CD4-positive, alpha-beta T cell treated with Interleukin-1 beta for 1 hour (primary cell): ENCODE results near the gene MARVELD1.
"Not testable (repeated sequence)": the region's sequence is repeated elsewhere in the genome, so short reads cannot be mapped to it uniquely, and the experiment has no call there.

Experiments
- DNase-seq, 2 donors: peaks; one replicate each; pipeline ENCODE4 v3.0.0-alpha.2; 2020 to 2022

The MARVELD1 gene

DNA sequence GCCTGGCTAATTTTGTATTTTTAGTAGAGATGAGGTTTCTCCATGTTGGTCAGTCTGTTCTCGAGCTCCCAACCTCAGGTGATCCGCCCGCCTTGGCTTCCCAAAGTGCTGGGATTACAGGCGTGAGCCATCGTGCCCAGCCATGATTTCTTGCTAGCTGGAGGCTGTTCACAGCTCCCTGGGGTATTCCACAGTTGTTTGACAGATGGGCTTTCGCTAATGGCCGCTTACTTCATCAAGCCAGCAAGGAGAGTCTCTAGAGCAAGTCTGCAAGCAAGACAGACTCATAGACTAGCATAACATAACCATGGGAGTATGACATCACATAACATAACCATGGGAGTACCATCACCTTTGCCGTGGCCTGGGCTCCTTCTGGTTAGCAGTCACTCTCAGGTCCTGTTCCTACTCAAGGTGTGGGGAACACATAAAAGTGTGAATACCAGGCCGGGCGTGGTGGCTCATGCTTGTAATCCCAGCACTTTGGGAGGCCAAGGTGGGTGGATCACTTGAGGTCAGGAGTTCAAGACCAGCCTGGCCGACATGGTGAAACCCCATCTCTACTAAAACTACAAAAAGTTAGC is 15.4 kb upstream of the MARVELD1 start:
- DNase-seq = not testable (repeated sequence)

DNA sequence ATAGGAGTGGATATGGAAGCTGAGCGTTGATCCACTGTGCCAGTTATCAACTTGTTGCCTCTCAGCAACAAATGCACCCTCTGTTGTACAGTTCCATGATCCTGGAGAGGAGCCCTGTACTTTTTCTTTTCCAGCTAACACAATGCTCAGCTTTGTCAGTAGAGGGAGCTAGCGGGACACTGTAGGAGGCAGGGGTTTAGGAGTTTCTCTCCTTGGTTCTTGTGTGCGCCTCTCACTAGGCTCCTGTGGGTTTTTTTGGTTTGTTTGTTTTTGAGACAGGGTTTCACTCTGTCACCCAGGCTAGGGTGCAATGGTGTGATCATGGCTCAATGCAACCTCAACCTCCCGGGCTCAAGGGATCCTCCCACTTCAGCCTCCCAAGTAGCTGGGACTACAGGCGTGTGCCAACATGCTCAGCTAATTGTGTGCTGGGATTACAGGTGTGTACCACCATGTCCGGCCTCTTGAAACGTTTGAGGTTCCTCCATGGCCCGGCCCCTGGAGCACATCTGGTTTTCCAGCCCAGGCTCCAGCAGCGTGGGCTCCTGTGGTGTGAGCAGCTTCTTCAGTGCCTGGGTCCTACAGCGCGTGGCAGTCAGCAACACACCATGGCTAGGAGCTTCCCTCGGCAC is 12.0 kb upstream of the MARVELD1 start:
- DNase-seq = peak; percentile 49 to 68

DNA sequence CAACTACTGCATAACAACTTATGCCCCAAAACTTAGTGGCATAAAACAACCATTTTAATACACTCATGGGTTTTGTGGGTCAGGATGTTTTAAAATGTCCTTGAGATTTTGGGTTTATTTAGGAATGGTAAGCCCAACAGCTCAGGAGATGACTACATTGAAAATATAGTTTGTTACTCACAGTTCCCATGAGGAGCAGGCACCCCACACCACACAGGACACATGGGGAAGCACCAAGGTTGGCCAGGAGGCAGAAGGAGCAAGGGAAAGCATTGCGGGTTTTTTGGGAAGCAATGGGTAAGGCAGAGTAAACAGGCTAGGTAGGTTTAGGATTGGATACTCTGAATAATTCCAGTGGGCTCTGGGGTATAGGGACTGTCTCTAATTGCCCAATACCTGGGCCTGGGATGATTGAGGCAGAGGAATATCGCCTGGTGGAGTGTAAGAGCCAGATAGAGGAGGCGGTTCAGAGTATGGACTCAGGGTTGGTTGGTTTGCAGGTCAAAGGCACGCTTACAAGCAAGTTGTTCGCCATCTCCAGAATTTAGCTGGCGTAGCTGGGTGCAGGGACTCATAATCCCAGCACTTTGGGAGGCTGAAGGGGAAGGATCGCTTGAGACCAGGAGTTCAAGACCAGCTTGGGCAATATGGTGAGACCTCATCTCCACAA is 10.0 kb upstream of the MARVELD1 start:
- DNase-seq = no peak

DNA sequence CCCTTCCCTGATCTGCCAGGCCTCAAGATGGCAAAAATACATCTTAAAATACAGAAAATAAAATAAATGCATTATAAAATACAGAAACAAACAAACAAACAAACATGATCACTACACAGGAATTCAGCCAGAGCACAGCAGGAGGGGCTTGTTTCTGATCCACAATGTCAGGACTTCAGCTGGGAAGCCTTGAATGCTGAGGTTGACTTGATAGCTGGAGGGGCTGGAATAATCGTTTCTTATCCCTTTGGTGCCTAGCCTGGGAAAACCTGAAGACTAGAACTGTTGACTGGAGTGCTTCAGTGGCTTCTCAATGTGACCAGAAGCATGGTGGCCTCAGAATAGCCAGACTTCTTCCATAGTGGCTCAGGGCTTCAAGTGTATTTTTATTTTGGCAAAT is 9.2 kb upstream of the MARVELD1 start:
- DNase-seq = no peak

DNA sequence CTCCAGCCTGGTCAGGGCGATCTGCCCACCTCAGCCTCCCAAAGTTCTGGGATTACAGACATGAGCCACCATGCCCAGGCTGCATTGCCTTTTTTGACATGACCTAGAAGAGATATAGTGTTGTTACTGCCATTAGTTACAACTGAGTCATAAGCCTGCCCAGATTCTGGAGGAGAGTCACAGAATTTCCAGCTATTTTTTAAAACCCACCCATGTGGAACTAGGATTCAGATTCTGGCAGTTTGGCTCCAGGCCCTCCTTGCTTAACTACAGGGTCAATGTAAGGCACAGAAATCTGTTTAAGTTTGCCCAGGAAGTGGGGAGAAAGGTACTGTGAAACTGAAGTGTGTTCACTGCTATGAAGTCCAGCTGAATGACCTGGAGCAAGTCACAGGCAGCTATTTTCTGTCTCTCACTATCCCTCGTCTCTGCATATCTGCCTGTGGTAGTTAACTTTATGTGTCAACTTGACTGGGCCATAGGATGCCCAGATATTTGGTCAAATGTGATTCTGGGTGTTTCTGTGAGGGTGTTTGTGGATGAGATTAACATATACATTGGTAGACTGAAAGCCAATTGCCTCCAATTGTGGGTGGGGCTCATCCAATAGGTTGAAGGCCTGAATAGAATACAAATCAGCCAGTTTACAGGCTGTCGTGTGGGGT is 8.4 kb upstream of the MARVELD1 start:
- DNase-seq = no peak

DNA sequence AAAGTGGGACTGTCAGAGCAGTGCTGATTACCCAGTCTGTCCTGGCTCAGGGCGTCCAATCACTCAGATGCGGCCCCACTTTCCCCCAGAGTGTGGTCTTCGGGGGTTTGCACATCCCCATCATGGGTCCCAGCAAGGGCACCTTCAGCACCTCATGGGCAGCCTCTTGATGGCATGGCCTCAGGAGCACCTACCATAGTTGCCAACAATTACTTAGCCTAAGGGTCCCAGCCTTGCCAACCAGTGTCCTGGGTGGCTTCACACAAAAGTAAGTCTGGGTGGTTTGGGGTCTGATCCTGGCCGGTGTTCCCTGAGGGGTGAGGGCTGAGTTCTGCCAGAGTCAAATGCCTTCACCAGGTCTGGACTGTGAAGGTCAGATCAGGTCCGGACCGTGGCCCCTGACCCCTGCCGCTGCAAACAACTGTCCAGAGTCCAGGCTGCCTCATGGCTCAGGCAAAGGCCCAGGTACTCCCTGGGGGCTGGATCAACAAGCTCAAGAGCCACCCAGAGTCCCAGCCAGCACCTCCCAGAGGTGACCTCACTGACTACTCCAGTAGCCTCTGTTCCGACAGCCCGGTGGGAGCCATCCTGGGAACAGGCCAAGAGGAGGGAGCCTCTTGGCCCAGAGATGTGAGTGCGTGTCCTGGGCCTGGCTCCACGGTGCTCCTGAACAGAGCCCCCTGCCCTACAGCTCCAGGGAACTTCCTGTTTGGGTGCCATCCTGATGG is 6.2 kb upstream of the MARVELD1 start:
- no peak for DNase-seq

DNA sequence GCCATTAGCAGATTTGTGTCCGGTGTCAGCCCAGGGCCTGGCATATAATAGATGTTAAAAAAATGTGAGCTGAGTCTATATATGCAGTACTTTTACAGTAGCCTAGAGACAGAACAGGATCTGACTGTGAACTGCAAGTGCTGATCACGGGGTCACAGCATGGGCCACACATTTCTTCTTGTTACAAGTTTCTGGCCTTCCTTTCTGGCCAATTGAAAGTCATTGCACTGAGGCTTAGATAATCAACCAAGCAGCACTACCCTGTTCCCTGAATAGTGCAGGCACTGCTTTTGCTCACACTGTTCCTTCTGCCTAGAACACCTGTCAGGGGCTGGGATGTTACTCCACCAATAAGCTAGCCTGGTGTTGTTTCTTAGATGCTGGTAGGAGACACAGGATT is 5.4 kb upstream of the MARVELD1 start:
- no peak for DNase-seq

DNA sequence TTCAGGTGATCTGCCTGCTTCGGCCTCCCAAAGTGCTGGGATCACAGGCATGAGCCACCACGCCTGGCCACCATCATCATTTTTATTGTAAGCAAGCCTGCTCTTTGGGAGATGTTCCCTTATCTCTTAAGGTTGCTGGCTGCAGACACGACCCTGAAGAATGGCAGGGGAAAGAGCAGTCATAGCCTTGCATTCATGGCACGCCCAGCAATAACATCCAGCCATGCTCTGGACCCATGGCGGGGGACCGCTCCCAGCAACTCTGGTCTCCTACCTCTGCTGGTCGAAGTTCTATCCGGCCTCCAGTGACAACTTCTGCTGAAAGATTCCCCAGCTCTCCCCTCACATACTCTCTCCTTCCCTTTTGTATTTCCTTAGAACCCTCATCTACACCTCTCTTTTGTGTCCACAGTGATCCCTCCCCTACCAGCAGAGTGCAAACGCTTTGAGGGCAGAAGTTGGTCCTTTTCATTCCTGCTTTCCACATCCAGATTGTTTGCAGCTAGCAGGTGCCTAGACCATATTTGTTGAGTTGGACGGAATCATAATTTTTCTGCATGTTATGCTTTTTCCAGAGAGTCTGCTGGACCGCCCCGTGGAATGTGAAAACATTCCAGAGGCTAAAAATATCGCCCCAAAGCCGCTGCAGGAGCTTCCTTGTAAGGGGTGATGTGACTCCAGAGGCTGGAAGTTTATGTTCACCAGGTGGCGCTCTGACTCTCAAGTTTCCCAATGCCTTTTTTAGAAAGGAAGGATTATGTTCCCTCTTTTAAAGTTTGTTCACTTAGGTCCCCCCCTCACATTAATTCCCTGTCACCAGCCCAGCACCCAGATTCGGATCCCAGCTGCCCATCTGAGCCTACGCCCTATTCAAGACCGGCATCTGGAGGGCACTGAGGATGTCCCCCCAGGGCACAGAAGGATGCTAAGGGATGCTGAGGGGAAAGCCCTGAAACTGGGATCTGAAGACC is 4.3 kb upstream of the MARVELD1 start:
- peak; percentile 22 to 39 for DNase-seq

DNA sequence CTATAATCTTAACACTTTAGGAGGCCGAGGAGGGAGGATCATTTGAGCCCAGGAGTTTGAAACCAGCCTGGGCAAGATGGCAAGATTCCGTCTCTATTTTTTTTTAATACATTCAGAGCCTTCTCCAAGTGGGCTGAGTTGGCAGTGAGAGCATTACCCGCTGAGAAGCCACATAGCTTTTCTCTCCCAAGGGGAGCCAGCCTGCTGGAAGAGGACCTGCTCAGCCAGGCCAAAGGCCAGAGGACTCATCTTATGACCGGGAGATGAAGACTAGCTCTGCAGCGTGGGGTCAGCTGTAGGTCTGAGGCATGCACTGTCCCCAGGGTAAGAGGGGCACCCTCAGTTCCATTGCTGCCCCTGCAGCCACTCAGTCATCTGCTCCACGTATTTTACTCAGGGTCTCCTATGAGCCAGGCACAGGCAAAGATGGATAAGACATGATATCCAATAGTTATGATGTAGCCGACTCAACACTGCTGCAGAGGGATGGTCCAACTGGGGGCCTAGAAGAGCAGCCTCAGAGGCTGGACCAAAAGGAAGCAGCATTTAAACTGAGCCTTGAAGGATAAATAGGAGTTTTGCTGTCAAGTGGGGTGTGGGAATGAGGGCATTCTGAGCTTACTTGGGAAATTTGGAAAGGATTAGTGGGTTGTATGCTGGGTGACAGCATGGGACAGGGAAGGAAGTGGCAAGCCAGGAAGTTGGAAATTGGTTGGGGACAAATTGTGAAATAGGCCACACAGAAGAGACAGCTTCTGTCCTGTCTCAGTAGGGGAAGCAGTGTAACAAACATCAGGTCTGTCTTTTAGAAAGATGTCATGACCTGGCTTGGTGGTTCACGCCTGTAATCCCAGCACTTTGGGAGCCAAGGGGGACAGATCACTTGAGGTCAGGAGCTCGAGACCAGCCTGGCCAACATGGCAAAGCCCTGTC is 1.6 kb upstream of the MARVELD1 start:
- DNase-seq = no peak

DNA sequence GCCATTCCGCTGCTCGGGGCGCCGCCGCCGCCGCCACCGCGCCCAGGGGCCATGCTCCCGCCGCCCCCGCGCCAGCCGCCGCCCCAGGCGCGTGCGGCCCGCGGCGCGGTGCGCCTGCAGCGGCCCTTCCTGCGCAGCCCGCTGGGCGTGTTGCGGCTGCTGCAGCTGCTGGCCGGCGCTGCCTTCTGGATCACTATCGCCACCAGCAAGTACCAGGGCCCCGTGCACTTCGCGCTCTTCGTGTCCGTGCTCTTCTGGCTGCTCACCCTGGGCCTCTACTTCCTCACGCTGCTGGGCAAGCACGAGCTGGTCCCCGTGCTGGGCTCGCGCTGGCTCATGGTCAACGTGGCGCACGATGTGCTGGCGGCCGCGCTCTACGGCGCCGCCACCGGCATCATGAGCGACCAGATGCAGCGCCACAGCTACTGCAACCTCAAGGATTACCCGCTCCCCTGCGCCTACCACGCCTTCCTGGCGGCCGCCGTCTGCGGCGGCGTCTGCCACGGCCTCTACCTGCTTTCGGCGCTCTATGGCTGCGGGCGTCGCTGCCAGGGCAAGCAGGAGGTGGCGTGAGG is 383 bp downstream of the MARVELD1 start:
- DNase-seq = peak; percentile 53 to 65

DNA sequence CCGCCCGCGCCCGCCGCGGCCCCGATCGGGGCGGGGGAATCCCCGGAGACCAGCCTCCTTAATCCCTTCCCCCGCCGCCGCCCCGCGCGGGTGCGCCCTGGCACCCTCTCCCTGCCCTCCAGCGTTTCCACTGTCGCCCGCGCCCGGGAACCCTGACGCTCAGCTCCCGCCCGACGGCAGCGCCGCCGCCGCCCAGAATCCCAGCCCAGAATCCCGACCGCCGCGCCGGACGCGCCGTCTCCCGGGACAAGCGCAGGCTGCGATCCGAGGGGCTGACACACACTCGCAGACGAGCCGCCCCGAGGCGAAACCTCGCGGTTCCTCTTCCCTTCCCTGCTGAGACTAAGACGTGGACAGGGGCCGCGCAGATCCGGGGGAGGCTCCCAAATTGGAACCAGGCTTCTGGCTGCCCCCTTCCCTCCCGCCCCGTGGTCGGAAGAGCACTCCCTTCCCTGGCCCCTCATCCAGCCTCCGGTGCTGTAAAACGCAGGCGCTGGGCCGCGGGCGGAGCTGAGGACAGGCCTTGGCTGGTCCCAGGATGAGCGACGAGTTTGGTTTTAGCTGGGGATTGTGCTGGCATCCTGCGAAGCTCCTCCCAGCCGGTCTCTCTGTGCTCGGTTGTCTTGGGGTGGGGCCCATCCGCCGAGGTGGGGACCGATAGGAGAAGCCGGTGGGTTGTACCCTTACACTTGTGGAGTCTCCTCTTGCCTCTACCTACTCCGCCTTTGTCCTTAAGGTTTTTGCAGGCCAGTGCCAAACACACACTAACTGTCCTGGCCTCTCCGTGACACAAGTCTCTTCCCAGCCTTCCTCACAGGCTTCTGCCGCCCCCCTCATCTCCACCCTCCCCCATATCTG is 1.1 kb downstream of the MARVELD1 start:
- peak in 1 of 2 donors; percentile 45 for DNase-seq

DNA sequence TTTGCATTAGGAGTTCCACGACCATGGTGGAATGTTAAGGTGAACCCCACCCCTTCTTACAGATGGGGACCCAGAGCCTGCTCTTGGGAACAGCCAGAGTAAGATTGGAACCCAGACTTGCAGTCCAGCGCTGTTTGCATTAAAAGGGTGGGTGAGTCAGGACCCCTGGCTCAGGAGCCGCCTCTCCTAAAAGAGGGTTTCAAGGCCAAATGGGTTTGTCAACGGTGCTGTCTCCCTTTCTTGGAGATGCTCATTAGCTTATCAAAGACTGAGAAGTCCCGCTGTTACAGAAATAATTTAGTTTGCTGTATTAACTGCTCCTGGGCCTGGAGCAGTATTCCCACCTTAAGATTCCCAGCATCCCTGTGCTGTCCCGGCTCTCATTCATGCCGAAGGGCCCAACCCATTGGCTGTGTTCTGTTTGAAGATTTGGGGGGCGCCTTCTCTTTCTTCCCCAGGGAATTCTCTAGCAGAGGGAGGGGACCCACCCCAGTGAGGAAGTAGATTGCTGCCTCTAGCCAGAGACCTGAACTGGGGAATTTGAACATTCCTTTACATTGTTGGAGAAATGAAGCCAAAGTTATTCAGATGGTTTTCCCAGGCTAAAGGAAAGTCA is 1.8 kb downstream of the MARVELD1 start:
- DNase-seq = no peak

DNA sequence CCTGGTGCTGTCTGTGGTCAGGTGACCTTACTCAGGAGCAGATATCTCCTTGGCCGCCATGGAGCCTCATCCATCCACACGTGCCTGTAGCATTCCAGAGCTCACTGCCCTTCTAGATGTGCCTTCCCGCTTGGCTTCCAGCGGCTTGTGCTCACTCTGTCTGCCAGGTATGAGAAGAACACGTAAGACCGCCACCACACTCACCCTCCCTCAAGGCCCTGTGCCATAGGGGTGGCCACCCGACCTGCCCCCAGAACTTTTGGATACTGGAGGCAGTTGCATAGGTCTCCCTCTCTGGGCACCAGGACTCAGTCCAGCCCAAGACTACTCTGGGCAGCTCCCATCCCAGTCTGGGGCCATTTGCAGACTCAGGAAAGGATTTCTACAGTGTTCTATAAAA is 4.1 kb downstream of the MARVELD1 start:
- no peak for DNase-seq

DNA sequence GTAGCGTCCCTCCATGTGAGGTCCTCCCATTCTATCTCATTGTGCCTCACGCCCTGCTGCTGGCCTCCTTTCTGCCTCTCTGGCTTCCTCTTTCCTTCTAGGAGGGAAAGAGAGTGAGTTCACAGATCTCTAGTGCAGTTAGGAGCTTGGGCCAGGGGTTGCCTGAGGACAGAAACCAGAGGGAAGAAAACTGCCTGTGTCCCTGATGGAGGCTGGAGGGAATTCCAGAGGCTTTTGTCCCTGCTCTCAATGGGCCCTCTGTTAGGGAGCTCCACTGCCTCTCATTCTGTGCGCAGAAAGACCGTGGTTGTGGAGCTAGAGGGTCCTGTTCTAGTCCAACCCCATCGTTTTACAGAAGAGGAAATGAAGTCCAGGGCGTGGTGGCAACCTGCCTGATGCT is 4.6 kb downstream of the MARVELD1 start:
- DNase-seq = no peak

DNA sequence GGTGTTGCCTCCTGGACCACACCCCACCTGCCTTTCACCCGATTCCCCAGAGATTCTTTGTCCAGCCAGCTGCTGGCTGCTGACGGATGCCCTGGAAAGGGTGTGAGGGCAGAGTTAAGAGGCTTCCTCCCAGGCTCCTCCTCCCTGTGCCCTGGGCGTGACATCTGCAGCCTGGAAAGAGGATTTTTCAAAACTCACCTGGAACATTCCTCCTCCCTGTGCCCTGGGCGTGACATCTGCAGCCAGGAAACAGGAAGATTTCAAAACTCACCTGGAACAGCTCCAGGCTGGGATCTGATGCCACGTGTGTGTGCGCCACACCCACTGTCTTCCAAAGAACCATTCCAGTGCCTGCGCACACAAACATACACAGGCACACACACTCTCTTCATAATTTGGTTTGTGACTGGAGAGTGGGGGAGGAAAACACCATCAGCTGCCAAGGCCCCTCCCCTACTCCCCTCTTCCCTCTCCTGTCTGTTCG is 5.2 kb downstream of the MARVELD1 start:
- no peak for DNase-seq

DNA sequence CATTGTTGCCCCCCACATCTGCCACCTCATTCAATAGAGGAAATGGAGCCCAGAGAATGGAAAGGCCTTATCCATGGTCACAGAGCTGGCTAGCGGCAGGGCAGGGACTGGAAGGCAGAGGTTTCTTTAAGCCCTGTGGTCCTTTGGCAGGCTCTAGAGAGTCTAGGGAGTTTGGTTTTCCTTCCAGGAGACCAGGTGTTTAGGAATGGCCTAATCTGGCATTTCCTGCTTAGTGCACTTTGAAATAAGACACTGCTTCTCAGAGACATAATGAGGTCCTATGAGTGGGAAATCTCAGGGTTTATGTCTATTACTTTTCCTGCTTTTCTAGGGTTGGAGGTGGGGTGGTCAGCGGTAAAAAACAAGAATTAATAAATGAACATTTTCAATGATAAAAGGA is 6.1 kb downstream of the MARVELD1 start:
- no peak for DNase-seq

DNA sequence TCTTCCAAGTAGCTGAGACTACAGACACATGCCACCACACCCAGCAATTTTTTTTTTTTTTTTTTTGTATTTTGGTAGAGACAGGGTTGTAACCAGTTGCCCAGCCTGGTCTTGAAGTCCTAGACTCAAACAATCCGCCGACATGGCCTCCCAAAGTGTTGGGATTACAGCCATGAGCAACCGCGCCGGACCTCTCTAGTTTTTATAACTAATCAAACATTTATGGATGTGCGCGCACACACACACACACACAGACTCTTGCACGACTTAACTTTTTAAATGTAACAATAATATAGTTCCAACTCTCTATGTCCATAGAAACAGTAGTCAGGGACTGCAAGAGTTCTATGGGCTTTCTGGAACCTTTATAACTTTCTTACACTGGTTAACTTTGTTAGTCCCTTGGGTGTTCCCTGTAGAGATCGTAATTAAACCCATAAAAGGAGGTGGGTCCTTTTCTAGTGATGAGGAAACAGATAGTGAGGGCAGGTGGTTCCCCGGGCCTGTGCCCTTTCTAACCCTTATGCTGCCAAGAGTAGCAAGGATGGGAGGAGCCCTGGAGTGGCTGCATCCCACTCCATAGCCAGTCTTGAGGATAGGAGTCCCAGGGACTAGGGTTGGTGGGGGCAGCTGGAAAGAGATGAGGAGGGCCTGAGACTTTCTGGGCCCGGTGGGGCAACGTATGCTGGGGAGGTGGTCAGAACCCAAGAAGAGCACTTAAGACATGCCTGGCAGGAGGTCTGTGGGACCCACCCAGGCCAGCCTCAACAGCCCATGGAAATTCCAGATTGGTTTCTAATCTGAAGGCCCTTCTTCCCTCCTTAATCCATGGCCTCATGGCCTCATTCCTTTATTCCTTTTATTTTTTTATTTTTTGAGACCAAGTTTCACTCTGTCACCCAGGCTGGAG is 8.6 kb downstream of the MARVELD1 start:
- DNase-seq = no peak

DNA sequence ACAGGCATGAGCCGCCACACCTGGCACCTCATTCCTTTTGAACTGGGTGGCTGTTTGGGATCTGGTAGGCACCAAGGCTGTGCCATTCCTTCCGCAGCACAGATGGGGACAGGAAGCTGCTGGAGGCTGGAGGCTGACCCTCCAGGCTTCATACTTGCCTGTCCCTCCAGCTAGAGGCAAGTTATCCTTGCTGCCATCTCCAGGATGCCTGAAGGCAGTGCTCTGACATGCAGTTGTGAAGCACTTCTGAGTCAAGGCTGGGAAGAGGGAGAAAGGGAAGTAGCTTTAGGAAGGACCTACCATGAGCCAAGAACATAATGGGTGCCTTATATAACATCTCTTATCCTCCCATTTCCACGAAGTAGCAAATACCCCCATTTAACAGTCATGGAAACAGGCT is 9.5 kb downstream of the MARVELD1 start:
- no peak for DNase-seq
